ENCODE results near the gene CABLES2.

Gene CABLES2

GRCh38 chr20:62344782-62345181 is 62.3 kb downstream of the CABLES2 start:
- DNase-seq: no peak

- no peak for DNase-seq
These were observed 63.0 kb downstream of the CABLES2 start for GRCh38 chr20:62344092-62344491.

GRCh38 chr20:62342910-62343309 is 64.2 kb downstream of the CABLES2 start:
- DNase-seq: peak; percentile 70

- no peak for DNase-seq
These were observed 67.4 kb downstream of the CABLES2 start for GRCh38 chr20:62339647-62340062.
